NCI-H510A (cell line): ENCODE data around the gene ACTR5.
"Not testable (repeated sequence)": the region's sequence is repeated elsewhere in the genome, so short reads cannot be mapped to it uniquely, and the experiment has no call there.

Source experiments
- DNase-seq: peaks from one replicate; lab custom pipeline; 2025; lab: John Stamatoyannopoulos, UW

The ACTR5 gene

GRCh38 chr20:38805958-38806854, 57.9 kb downstream of the ACTR5 start:
- no peak for DNase-seq

GRCh38 chr20:38806855-38807655, 58.8 kb downstream of the ACTR5 start:
- DNase-seq, result no peak

- DNase-seq, result no peak
Observed at GRCh38 chr20:38809942-38810341, 61.7 kb downstream of the ACTR5 start.

GRCh38 chr20:38810926-38811630, 62.8 kb downstream of the ACTR5 start:
- DNase-seq, result no peak

- no peak for DNase-seq
Observed at GRCh38 chr20:38811769-38812168, 63.5 kb downstream of the ACTR5 start.

GRCh38 chr20:38812182-38812581, 63.9 kb downstream of the ACTR5 start:
- no peak for DNase-seq

- DNase-seq, result no peak
Observed at GRCh38 chr20:38812709-38813573, 64.7 kb downstream of the ACTR5 start.

GRCh38 chr20:38813574-38813962, 65.3 kb downstream of the ACTR5 start:
- DNase-seq, result not testable (repeated sequence)

- no peak for DNase-seq
Observed at GRCh38 chr20:38815446-38815845, 67.2 kb downstream of the ACTR5 start.

- no peak for DNase-seq
Observed at GRCh38 chr20:38818113-38819065, 70.1 kb downstream of the ACTR5 start.
